Measurements from ENCODE around the gene ESYT1. TPM values are rescaled to one million over a fixed set of nuclear protein-coding genes. Genes with fewer than 3 reads are reported as not detected.

The ESYT1 gene
- total and polyA plus RNA-seq, 10 of the 15 experiments (the other 5 are each of a cell fraction or from before 2014, with no cell fraction given) = 47.5 to 120 (median 87.1) TPM

DNA sequence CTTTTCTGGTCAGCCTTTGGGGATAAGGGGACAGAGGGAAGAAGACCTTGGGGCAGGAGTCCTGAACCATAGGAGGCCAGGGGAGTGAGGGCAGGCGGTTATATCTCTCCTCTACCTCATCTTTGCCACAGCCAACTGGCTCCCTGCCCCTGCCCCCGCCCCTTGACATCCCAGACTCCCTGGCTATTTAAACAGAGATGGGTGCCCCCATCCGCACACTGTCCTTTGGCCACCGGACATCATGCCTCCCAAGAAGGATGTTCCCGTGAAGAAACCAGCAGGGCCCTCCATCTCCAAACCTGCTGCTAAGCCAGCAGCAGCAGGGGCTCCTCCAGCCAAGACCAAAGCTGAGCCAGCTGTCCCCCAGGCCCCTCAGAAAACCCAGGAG is 25.6 kb downstream of the ESYT1 start (continued):
- no peak for TF ChIP-seq CUX1 (IDR thresholded peaks at IDR 0.05; ENCODE audit: insufficient replicate concordance, low read depth, low read length)

DNA sequence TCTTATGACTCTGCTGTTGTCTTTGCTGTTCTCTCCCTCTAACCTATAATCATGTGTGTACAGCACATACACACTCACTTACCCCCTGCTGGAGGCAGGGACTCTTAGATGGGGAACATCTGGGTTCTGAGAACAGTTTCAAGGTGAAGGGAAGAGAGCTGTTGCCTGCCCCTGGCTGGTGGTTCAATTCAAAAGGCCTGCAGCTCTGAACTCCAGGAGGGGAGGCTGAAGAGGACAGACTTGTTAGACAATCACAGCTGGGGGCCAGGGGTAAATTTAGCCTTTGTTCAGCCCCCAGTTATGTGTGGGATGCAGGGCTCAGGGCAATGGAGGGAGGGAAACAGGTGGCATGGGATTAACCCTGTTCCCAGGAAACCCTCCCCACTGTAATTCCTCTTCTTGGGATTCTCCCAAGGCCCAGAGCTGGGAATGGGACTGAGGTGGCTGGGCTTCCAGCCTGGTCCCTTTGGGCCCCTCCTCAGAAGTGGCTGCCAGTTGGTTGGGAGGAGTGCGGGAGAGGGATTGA is 26.2 kb downstream of the ESYT1 start:
- H3K4me2 ChIP-seq (ENCODE audit: control insufficient read depth, insufficient read depth) = 0 out of 2 replicates have a peak overlapping the region, but pooled peaks have one; percentile 1
- RAD21 ChIA-PET (ENCODE audit: unreplicated experiment) = no interaction called here
- intact Hi-C loops (cut with micrococcal nuclease; ENCODE audit: unreplicated experiment) = loop anchor here (5.0 kb wide), 1 partner anchor 37 kb away; the partner anchor contains the start of genes RPL41 and ZC3H10
- no TSS peak for BruUV-seq (replicated peaks)
- no peak overlapping the region for H2AFZ ChIP-seq (ENCODE audit: control insufficient read depth, low read depth, low read length)
- 100% methylated on average over 1 of the region's 1 CpG for WGBS (ENCODE audit: insufficient coverage, insufficient replicate concordance, low lambda C conversion rate, missing lambda C conversion rate)
- in situ Hi-C loops (cut with MboI) = no loop called here
- peaks cover 36% of the 10 kb centered on the region for H3K79me2 ChIP-seq (ENCODE audit: control insufficient read depth, insufficient read depth, low read length)
- no peaks in the 10 kb centered on the region for H3K9me3 ChIP-seq (replicated peaks; ENCODE audit: control insufficient read depth, insufficient read depth, low read length)
- H3K9ac ChIP-seq (ENCODE audit: control insufficient read depth, insufficient read depth, low read length) = no peak overlapping the region
- ATAC-seq (no peak), FAIRE-seq (no peak), DNase-seq (ENCODE audit: low read depth, low spot score) (no peak)
- H3K27ac ChIP-seq (ENCODE audit: control insufficient read depth, insufficient read depth) = no peak overlapping the region
- SMC1A ChIA-PET (ENCODE audit: uncharacterized antibody, unreplicated experiment) = interaction anchor here (0.8 to 1.0 kb wide), 2 partner anchors 9 to 35 kb away, joined by 3 to 4 read pairs; partner anchors contain the start of gene SMARCC2
- H3K27me3 ChIP-seq (replicated peaks in 1 of 2; ENCODE audit: control insufficient read depth in 2 of 2, insufficient read depth in 2 of 2, low read length in 1 of 2) = no peaks in the 10 kb centered on the region
- POLR2A ChIA-PET = interaction anchor here (0.8 to 2.2 kb wide), 5 partner anchors 11 to 67 kb away, joined by 3 to 10 read pairs (median 5); partner anchors contain the start of genes ESYT1, RNF41 and SMARCC2
- no peaks in the 10 kb centered on the region for H4K20me1 ChIP-seq (ENCODE audit: control insufficient read depth, insufficient read depth)
- no peak overlapping the region for H3K4me3 ChIP-seq
- H3K36me3 ChIP-seq (ENCODE audit: control insufficient read depth in 2 of 2, insufficient read depth in 2 of 2, low read length in 1 of 2) = peaks cover 0 to 4% of the 10 kb centered on the region in 2 experiments; a peak in 2 of 4 replicates
- peaks cover 17% of the 10 kb centered on the region for H3K4me1 ChIP-seq (ENCODE audit: control insufficient read depth, insufficient read depth, low read length)
- CTCF ChIA-PET = interaction anchor here (0.6 to 3.6 kb wide), 5 partner anchors 9 to 1580 kb away, joined by 3 to 11 read pairs (median 3); partner anchors contain the start of genes ESYT1 and ZC3H10
- no peak for TF ChIP-seq SREBF1 (IDR thresholded peaks at IDR 0.05; ENCODE audit: low read length)
- TF ChIP-seq MEF2B (IDR thresholded peaks at IDR 0.05; ENCODE audit: partially characterized antibody, poor library complexity, severe bottlenecking) = no peak
- TF ChIP-seq NRF1 (conservative IDR thresholded peaks at IDR 0.05; ENCODE audit: low read depth, low read length) = no peak
- no peak for TF ChIP-seq CREB1 (IDR thresholded peaks at IDR 0.05; ENCODE audit: low read depth)
- TF ChIP-seq, protein P1, sequence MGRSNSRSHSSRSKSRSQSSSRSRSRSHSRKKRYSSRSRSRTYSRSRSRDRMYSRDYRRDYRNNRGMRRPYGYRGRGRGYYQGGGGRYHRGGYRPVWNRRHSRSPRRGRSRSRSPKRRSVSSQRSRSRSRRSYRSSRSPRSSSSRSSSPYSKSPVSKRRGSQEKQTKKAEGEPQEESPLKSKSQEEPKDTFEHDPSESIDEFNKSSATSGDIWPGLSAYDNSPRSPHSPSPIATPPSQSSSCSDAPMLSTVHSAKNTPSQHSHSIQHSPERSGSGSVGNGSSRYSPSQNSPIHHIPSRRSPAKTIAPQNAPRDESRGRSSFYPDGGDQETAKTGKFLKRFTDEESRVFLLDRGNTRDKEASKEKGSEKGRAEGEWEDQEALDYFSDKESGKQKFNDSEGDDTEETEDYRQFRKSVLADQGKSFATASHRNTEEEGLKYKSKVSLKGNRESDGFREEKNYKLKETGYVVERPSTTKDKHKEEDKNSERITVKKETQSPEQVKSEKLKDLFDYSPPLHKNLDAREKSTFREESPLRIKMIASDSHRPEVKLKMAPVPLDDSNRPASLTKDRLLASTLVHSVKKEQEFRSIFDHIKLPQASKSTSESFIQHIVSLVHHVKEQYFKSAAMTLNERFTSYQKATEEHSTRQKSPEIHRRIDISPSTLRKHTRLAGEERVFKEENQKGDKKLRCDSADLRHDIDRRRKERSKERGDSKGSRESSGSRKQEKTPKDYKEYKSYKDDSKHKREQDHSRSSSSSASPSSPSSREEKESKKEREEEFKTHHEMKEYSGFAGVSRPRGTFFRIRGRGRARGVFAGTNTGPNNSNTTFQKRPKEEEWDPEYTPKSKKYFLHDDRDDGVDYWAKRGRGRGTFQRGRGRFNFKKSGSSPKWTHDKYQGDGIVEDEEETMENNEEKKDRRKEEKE (IDR thresholded peaks at IDR 0.05) = no peak
- TF ChIP-seq HSF1 (IDR thresholded peaks at IDR 0.05; ENCODE audit: low read depth, low read length) = no peak
- TF ChIP-seq YBX1 (IDR thresholded peaks at IDR 0.05) = no peak
- TF ChIP-seq POLR2AphosphoS2 (IDR thresholded peaks at IDR 0.05; ENCODE audit: low read depth, low read length) = no peak
- no peak for TF ChIP-seq ETV6 (conservative IDR thresholded peaks at IDR 0.05 in 1 of 2, IDR thresholded peaks at IDR 0.05 in 1 of 2; ENCODE audit: borderline replicate concordance in 1 of 2, low read depth in 1 of 2)
- no peak for TF ChIP-seq CHD1 (IDR thresholded peaks at IDR 0.05; ENCODE audit: low read depth, low read length)
